ENCODE measurements around the gene DRAXIN. TPM values are rescaled to one million over a fixed set of nuclear protein-coding genes. Genes with fewer than 3 reads are reported as not detected.

Gene DRAXIN
- total RNA-seq, 2 experiments from 2014 or later = 0.15 to 0.19 TPM

- Histone ChIP-seq H2AFZ (ENCODE audit: low read length) (no peak overlapping the region), H3K9me2 (ENCODE audit: insufficient read depth, low read length) (no peaks in the 10 kb centered on the region), H3K27ac (ENCODE audit: low read depth, low read length, poor library complexity, severe bottlenecking) (no peak overlapping the region), H3K79me2 (ENCODE audit: insufficient read depth, low read depth, low read length) (no peaks in the 10 kb centered on the region), H3K9me3 (ENCODE audit: low read length) (no peaks in the 10 kb centered on the region), H4K20me1 (ENCODE audit: insufficient read depth, low read length) (no peaks in the 10 kb centered on the region), H3K4me2 (ENCODE audit: low read length) (no peak overlapping the region), H3K4me3 (ENCODE audit: low read depth, low read length, poor library complexity, severe bottlenecking) (no peak overlapping the region), H3K4me1 (ENCODE audit: insufficient read depth, low read length, poor library complexity, severe bottlenecking) (peaks cover 22% of the 10 kb centered on the region), H3K36me3 (ENCODE audit: insufficient read depth, low read length) (no peaks in the 10 kb centered on the region)
- intact Hi-C loops (cut with micrococcal nuclease; ENCODE audit: unreplicated experiment) = no loop called here
- no TSS peak for BruUV-seq (replicated peaks)
- ChIA-PET POLR2A (interaction anchor here (0.5 kb wide), 1 partner anchor 85 kb away, joined by 5 read pairs; no protein-coding TSS in a partner anchor), CTCF (ENCODE audit: unreplicated experiment) (no interaction called here)
- TF ChIP-seq EZH2phosphoT487 (IDR thresholded peaks at IDR 0.05; ENCODE audit: borderline replicate concordance, low read depth, low read length) (no peak), CTCF (conservative IDR thresholded peaks at IDR 0.05; ENCODE audit: low read length) (no peak)
- no peak for DNase-seq (ENCODE audit: low spot score)
Observed at GRCh38 chr1:11729155-11729497, 37.6 kb downstream of the DRAXIN start.

- intact Hi-C loops (cut with micrococcal nuclease; ENCODE audit: unreplicated experiment) = loop anchor here (10.0 kb wide), 1 partner anchor 255 kb away; the partner anchor contains the start of gene MFN2
- H3K9me3 ChIP-seq (ENCODE audit: low read length) = no peaks in the 10 kb centered on the region
- peak overlapping the region; percentile 70 for H3K4me2 ChIP-seq (ENCODE audit: low read length)
- BruUV-seq (replicated peaks) = no TSS peak
- no peaks in the 10 kb centered on the region for H4K20me1 ChIP-seq (ENCODE audit: insufficient read depth, low read length)
- H3K9me2 ChIP-seq (ENCODE audit: insufficient read depth, low read length) = no peaks in the 10 kb centered on the region
- H3K27ac ChIP-seq (ENCODE audit: low read depth, low read length, poor library complexity, severe bottlenecking) = peak overlapping the region; percentile 67
- H3K79me2 ChIP-seq (ENCODE audit: insufficient read depth, low read depth, low read length) = no peaks in the 10 kb centered on the region
- H2AFZ ChIP-seq (ENCODE audit: low read length) = peak overlapping the region; percentile 86
- POLR2A ChIA-PET = interaction anchor here (1.4 kb wide), 1 partner anchor 10 kb away, joined by 3 read pairs; no protein-coding TSS in a partner anchor
- DNase-seq (ENCODE audit: low spot score) = no peak
- peaks cover 22% of the 10 kb centered on the region for H3K4me1 ChIP-seq (ENCODE audit: insufficient read depth, low read length, poor library complexity, severe bottlenecking)
- TF ChIP-seq EZH2phosphoT487 (IDR thresholded peaks at IDR 0.05; ENCODE audit: borderline replicate concordance, low read depth, low read length) = no peak
- TF ChIP-seq CTCF (conservative IDR thresholded peaks at IDR 0.05; ENCODE audit: low read length) = no peak
- peak overlapping the region; percentile 51 for H3K4me3 ChIP-seq (ENCODE audit: low read depth, low read length, poor library complexity, severe bottlenecking)
- no peaks in the 10 kb centered on the region for H3K36me3 ChIP-seq (ENCODE audit: insufficient read depth, low read length)
- CTCF ChIA-PET (ENCODE audit: unreplicated experiment) = no interaction called here
Observed at GRCh38 chr1:11729498-11730428, 38.3 kb downstream of the DRAXIN start.

All from OCI-LY7 (cell line).